Measurements from ENCODE around the gene PEX11B.

DNA sequence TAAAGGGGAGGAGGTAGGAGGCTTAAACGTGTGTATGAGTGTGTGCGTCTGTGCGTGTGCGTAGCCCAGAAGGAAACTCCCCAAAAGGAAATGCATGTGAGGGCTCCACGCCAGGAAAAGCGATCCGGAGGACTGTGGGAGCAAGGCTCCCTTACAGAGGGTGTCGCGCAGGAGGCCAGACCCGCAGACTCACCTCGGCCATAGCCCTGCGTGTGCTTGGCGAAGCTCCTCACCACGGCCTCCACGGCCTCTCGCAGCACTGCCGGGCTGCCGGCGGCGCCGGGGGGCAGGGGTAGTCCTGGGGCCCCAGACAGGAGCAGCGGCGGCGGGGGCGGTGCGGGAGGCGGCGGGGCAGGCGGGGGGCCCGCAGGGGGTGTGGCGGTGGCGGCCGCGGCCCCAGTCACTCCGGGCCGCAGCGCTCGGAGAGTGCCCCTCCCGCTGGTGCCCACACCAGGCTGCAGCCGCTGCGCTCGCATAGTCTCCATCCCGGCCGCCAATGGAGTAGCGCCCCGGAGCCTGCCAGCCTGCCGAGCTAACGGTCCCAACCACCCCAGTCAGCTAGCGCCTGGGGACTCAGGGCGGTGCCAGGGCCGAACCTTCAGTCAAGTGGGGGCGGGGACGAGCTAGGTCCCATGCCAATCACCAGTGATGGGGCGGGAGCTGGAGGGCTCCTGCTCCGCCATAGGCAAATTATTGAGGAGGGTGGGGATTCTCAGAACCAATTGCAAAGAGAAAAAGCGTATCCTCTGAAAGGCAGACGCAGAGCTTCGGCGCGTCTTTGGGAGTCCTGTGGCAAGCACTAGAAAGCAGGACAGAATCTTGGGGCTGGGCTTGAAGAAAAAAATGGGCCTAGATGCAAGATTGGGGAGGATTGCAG is 39.2 kb upstream of the PEX11B start, which contains the start of gene LIX1L:
- peak in 1 of 2 donors; percentile 32 for TF ChIP-seq POLR2A (IDR thresholded peaks at IDR 0.05)
- no peak for TF ChIP-seq CTCF (IDR thresholded peaks at IDR 0.05)
- no peak for TF ChIP-seq EP300 (IDR thresholded peaks at IDR 0.05)
